ENCODE results near the gene ANAPC15.
A peak's percentile ranks its signal among the peaks of the same experiment; 100 is the strongest.

GRCh38 chr11:72112143-72112977 is at the start of gene ANAPC15:
- TF ChIP-seq MEIS2 (IDR thresholded peaks at IDR 0.05; ENCODE audit: partially characterized antibody) (peak; percentile 51), ZC3H4 (CRISPR knock-in tag; IDR thresholded peaks at IDR 0.05; ENCODE audit: borderline replicate concordance) (no peak), EP300 (IDR thresholded peaks at IDR 0.05; ENCODE audit: low read length) (peak; percentile 34; the same call in 1 of the 2 replicates), ZNF143 (CRISPR knock-in tag; IDR thresholded peaks at IDR 0.05) (no peak), FOXA1 (IDR thresholded peaks at IDR 0.05; ENCODE audit: borderline replicate concordance) (no peak), GTF2F1 (IDR thresholded peaks at IDR 0.05; ENCODE audit: low read depth, low read length) (no peak), ZNF644 (tag; IDR thresholded peaks at IDR 0.05; ENCODE audit: low read depth) (peak; percentile 40; the same call in 1 of the 2 replicates), HSF4 (CRISPR knock-in tag; IDR thresholded peaks at IDR 0.05; ENCODE audit: borderline replicate concordance) (no peak), ZNF121 (CRISPR knock-in tag; conservative IDR thresholded peaks at IDR 0.05) (no peak), PATZ1 (CRISPR knock-in tag; IDR thresholded peaks at IDR 0.05; ENCODE audit: borderline replicate concordance) (no peak)
